HG02884 (cell line): ENCODE measurements around the gene TEX2.
"Not testable (repeated sequence)": the region's sequence is repeated elsewhere in the genome, so short reads cannot be mapped to it uniquely, and the experiment has no call there.

Experiments used
- ATAC-seq: cut with Tn5 transposase; IDR thresholded peaks from one replicate; pipeline ENCODE4 v1.9.1; 2021; ENCODE audit warnings: mild to moderate bottlenecking, moderate library complexity; ENCODE audit not compliant: unreplicated experiment

The TEX2 gene

DNA sequence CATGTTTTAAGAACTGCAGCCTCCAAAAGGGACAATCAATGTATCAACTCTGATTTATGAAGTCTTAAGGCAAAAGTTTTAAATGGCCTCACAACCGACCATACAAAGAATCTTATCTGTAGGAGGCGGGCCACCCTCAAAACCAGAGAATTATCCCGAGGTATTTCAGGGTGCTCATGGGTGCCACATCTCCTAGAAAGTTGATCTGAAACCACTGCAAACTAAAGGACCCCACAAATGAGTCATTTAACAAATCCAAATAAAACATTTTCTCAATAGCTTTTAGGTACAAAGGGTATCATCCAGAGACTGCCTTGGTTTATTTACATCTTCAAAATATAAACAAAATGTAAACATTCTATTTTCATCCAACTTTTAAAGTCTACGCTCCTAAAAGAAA is 139.9 kb downstream of the TEX2 start:
- no peak for ATAC-seq

DNA sequence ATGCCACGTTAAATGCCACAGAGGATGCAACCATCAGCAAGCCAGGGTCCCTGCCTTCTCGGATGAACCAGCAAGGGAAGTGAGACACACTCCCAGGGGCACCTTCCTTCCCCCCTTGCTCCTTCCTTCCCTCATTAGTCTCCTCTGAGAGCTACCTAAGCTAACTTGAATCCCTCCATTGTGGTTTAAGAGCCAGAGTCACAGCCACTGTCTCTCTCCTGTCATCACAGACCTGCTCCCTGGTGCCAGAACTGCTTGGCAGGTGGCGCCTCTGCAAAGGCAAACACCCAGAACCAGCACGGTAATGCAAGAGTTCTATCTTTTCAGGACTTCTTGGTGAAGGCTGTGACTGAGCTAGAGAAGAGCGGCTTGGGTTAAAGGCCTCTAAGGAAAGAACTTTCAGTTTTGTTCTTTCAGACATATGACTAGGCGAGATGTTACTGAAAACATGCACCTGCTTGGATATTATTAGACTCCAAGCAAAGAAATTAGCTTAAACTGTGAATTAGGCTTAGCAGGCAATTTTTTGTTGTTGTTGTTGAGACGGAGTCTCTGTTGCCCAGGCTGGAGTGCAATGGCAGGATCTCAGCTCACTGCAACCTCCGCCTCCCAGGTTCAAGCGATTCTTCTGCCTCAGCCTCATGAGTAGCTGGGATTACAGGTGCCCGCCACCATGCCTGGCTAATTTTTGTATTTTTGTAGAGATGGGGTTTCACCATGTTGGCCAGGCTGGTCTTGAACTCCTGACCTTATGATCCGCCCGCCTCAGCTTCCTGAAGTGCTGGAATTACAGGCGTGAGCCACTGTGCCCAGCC is 141.9 kb downstream of the TEX2 start:
- ATAC-seq, result not testable (repeated sequence)

DNA sequence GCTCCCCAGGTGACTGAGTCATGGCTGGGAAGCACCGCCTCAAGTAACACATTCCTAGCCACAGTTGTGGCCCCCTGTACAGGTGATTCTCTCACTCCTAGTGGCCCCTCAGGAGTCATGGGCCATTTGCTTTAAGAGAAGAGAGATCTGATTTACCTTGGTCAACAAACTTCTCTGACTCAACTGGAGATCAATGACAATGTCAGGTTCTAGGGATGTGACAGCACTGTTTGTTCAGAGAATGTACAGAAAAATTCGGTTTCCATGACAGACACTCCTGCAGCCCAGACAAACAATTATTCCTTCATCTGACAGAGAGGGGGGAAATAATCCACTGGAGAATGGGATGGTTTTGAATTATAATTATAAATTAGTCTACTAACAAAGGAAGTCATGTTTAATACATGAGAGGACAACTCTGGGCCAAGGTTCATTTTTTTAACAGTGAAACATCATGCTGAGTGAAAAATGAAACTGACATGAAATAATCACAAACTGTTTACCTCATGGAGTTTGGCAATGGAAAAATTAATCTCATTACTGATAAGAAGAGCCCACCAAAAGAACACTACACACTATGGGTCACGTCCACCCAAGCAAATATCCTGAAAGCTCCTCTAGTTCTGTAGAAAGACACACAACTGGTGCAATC is 142.8 kb downstream of the TEX2 start:
- no peak for ATAC-seq

DNA sequence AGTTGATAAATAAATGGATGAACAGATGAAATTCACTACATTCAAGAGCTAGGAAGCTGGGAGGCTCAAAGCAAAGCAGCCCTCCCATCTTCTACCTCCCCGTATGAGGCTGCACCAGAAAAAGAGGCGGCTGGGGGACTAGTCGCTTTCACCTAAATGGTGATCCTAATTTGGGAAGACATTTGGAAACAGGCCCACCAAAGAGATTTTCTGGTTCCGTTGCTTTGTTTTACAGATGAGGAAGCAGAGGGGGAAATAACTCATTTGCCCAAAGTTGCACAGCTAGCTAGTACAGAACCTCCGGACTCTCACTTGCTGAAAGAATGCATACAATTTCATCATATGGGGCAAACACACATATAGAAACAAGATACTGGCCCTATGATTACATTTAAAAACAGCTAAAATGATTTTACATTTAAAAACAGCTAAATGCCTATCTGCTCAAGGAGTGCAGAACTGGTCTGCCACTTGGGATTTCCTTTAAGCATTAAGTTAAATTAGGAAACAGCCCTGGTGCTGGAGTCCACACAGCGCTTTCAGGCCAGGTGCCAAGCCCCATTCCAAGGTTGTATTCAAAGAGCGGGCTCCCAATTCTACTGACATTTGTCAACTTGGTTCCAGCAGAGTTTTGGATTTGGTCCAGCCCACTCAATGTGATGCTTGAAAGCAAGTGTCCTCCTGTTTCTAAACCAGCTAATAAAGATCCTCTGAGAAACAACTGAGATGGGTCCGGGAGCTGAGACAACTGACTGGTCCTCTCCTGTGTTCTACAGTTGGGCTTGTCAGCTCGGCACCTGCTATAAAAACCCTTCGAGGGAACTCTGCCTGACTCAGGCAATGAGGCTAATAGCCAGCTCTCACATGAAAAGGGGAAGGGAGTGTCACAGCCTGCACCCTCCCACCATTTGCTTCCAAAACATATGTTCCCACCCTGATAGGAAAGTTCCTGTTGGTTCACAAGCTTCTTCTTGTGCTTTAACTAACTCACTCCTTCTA is 144.8 kb downstream of the TEX2 start:
- no peak for ATAC-seq

DNA sequence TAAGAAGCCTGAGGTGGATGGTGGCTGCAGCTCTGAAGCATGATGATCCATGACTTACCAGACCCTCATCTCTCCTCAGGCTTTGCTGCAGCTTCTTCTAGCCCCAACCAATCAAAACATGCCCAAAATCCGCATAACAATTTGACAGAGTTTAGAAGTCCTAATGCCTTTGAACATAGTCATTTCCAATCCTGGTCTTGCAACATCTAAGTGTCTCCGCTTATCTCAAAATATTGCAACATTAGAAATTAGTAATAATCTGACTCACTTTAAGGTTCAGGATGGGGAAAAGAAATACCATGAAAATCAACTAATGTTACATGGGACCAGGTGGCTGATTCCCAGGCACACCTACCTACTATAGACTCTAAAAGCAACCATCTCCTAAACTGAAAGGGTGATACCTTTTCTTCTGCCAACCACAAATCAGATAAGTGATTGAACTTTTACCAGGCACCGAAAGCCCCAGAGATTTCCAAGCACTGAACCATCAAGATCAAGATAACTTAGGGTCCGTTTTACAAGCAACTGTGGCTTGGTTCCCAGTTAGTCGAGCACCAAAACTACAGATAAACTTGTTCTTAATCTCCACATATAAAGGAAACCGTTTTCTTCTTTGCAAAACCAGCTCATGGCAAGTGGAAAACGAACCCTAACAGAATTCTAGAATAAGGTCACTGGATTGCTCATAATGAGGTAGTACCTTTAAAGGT is 147.1 kb downstream of the TEX2 start:
- no peak for ATAC-seq

DNA sequence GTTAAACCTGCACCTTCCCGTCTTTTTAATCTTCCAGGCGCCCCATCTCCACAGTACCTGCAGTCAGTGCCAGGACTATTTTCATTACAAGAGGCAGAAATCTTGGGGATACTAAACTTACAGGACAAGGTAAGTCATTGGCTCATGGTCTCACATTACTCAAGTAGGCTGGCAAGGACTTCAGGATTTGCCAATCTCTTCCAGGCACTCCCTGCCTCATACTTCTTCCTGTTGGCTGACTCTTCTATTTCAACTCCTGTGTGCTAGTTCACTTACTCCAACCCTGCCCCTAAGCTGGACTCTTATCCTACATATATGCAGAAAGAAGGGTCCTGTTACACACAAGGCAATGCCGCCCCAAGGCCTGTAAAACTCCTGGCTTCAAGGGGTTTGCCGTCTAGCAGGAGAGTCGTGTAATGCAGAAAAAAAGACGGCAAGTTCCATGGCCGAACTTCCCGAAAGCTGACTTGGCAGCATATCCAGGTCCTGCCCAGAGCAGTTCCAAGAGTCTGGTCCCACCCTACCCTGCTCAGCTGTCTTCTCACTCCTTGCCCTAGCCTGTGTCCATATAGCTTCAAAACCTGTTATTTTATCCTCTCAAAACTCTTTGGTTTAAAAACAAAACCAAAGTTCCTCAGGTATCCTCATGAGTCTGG is 147.9 kb downstream of the TEX2 start:
- no peak for ATAC-seq

DNA sequence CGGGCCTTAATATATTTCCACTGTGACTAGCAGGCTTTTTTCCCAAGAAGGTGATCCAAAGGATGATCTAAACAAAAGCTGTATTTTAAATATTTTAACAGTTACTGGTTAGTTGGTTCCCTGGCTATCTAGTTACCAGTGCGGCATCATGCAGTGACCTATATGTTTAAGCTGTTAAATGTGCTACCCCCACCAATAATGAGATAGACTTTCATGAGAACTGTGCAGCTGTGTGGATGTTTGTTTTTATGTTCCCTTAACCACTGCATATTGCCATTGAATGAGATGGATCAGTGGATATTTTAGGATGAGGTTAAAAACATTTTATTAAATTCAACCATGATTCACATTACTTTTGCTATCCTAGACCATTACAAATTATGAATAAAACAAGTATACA is 150.1 kb downstream of the TEX2 start:
- ATAC-seq, result no peak

DNA sequence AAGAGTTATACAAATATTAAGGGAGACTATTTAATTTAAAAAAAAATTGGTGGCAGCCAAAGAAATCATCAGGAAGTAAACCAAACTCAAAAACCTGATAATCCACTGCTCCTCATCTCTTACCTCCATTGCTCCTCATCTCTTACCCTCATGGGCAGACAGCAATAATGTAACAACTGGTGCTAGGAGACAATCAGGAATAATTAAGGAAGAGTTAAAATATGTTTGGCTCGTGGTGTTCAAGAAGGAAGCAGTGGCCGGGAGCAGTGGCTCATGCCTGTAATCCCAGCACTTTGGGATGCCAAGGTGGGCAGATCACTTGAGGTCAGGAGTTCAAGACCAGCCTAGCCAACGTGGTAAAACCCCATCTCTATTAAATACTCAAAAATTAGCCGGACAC is 151.2 kb downstream of the TEX2 start:
- no peak for ATAC-seq

DNA sequence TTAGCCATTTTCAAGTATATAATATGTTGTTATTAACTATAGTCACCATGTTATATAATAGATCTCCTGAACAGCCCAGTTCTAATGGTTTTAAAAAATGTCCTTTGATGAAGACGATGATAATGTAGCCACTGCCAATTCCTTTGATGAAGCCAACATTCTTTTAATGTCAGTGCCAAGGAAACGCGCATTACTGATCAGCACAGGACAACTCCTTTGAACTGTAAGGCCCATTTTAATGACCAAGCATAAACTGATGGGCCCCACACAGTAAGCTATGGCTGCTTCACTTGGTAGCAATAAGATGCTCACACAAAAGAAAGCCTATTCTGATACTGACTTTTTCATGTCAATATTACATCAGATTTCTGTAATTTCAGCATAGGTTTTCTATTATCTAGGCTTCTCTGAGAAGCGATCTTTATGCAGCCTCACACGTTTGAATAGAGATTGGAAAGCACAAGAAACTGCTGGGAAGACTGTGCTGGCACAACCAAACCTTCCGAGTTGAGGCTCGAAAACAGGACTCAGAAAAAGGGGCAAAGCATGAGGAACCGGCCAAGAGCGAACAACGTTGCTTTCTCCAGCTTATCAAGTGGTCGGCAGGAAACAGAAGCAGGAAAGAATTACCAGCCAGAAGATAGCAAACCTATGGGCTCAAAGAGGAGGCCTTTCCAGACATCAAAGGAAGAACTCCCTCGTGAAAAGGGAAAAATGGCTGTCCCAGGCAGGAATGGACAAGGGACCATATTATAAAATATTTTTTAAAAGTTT is 152.5 kb downstream of the TEX2 start:
- no peak for ATAC-seq

DNA sequence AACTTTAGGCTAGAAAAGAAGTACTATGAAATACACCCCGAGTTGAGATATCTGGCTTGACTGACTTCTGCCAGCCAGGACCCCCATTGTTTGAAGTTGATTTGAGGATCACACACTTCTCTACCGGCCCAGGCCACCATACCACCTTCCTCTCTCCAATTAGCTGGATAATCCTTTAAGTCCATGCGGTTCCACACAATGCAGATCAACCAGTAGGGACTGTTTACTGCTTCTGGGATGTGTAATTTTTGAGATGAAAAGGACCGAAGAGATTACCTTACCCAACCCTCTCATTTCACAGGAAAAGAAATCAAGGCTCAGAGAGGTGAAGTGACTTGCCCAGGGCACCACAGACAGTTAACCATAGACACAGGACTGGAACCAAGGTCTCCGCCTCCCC is 153.7 kb downstream of the TEX2 start:
- no peak for ATAC-seq

DNA sequence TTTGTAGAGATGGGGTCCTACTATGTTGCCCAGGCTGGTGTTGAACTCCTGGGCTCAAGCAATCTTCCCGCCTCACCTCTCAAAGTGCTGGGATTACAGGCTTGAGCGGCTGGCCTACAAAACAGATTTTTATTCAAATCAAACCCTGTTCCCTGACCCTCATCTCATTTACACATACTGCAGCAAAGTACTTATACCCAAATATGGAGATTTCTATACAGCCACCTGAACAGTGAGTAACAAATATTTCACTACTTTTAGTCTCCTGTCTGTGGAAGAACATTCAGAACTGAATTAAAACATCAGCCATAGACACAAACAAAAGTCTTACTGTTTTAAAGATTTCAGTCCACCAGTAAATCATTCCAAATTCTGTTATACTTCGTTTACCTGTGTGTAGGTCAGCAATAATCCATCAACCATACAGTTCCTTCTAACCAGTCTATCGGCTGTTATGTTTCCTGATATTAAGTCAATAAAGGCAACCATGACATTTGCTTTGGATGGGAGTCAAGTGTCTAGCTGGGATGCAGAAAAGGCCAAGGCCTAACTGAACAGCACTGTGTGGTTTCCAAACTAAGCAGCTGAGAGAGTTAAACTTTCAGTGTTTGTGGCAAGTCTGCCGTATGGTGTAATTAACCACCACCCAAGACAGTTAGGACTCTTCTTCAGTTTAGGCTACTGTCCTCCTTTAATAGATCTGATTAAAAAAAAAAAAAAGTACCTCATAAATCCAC is 155.4 kb downstream of the TEX2 start:
- no peak for ATAC-seq

DNA sequence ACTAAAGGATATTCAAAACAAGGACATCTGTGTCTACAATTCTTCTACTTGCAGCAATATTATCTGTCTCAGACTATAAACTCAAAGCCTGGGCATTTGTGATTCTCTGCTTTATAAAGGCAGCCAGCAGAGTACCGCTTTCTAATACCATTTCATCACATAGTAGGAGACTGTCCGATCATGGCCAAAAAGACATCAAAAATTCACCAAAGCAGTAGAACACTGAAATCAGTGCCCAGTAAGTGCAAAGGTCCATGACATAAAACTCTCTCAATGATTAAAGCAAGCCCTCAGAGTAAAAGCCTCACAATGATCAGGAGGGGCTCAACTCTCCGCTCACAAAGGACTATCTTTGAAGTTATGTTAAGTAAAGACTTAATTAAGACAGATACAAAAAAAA is 156.1 kb downstream of the TEX2 start:
- no peak for ATAC-seq

DNA sequence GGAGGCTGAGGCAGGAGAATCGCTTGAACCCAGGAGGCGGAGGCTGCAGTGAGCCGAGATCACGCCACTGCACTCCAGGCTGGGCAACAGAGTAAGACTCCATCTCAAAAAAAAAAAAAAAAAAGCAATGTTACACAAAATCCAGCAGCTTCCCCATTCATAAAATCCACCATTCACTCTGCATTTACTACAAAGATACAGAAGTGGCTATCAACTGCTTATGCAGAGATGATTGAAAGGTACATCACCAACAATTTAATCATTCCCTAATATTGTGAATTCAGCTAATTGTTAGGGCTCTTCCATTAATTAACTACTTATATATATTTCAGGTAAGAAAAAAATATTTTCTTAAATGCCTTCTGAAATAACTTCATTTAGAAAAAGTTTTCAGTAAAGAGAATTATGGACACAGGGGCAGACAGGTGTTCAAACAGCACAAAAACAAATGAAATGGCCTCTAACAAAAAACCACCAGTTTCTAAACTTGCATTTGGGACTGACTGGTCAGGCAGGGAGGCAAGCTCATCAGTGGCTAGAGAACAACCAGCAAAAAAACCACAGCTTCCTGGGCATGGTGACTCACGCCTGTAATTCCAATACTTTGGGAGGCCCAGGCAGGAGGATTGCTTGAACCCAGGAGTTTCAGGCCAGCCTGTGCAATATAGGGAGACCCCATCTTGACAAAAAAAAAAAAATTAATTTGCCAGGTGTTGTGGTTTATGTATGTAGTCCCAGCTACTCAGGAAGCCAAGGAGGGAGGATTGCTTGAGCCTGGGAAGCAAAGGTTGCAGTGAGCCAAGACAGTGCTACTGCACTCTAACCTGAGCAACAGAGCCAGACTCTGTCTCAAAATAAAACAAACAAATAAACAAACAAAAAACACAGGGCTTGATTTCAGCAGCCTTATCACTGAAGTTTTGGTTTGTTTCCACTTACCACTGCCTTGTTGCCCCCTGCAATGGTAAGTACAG is 159.4 kb downstream of the TEX2 start:
- ATAC-seq, result no peak

DNA sequence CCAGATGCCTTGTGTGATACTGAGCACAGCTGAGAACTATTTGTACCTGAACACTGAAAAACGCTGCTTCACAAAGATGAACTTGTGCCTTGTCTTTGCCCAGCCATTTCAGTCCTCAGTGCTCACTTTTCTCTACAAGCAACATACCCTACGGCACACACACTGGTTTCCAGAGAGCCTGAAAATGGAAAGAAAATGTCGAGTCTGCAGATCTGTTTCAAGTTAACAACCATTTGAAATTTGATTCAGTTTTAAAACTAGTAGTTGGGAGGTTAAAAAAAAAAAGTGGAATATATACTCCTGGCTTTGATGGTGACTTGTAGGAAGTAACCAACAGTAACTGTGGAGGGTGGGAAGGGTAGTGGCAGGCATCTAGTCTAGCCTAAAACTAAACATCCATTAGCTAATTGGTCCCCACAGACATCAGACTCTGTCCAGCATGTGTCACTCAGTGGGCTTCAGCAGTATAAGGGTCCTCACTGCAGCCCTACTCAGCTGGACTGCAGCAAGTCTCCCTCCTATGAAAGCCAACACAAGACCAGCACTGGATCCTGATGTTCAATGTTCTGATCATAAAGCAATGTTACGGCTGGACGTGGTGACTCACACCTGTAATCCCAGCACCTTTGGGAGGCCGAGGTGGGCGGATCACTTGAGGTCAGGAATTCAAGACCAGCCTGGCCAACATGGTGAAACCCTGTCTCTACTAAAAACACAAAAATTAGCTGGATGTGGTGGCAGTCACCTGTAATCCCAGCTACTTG is 160.3 kb downstream of the TEX2 start:
- ATAC-seq, result no peak

DNA sequence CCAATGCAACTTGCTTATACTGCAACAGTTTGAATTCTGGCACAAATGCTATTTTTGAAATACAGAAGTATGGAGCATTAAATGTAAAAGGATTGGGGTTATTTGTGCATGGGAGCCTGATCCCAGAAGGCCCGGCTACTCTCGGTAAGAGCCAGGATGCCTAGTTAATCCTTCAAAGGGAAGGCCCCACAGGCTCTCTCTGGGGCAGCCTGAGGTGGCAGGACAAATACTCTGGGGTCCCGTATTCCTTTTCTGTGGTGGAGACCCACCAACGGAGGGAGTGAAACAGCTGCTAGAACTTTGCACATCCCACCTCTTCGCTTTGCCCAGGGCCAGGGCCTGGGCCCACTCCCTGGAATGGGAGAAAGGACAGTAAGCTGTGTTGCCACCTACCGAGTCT is 163.5 kb downstream of the TEX2 start:
- no peak for ATAC-seq
